GM08714 (cell line): Measurements from ENCODE around the gene ELK1.
"Not testable (repeated sequence)": the region's sequence is repeated elsewhere in the genome, so short reads cannot be mapped to it uniquely, and the experiment has no call there.

Experiments
- H3K4me3 ChIP-seq: fragments of 200-500 bp; sonication (Bioruptor generic); 2 replicates; pipeline ENCODE4 v1.5.1; 2014; ENCODE audit warnings: mild to moderate bottlenecking, low read length, inconsistent platforms
- ZNF274 ChIP-seq: IDR thresholded peaks from 2 replicates; pipeline ENCODE4 v1.6.1; 2012; ENCODE audit warnings: mild to moderate bottlenecking, low read depth, low read length

Gene ELK1, protein sequence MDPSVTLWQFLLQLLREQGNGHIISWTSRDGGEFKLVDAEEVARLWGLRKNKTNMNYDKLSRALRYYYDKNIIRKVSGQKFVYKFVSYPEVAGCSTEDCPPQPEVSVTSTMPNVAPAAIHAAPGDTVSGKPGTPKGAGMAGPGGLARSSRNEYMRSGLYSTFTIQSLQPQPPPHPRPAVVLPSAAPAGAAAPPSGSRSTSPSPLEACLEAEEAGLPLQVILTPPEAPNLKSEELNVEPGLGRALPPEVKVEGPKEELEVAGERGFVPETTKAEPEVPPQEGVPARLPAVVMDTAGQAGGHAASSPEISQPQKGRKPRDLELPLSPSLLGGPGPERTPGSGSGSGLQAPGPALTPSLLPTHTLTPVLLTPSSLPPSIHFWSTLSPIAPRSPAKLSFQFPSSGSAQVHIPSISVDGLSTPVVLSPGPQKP

DNA sequence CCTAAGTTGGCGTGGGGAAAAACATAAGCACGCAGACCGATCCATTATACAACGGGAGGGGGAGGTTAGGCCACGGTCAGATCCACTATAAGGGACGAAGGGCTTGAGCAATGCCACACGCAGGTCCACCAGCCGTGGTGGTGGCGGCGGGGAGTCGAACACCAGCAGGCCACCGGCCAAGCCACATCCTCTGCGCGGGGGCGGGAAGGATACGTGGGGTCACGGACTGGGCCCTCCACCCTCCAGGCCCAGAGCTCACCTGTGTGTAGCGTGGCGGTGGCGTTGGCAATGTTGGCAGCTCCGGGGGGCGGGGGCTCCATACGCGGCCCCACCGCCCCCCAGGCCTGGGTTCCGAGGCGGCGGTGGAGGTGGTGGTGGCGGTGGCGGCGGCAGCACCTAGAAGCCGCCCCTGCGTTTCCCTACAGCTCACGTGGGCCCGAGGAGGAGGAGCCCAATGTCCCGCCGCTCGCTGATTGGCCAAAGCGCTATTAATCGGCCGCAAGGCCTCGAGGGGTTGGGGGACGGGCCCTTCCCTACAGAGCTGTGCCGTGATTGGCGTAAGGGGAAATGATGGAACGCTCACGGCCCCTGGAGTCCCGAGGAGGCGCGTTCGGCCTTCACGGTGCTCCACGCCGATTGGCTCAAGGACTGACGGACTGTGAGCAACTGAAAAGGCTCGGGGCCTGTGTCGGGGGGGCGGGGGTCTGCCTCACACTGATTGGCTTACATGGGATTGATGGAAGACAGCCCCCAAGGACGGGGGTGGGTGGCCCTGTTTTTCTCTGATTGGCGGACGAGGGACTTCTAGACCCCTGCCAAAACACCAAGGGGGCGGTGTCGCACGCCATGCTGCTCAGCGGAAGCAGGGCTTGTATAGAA lies at the start of gene ELK1:
TSS of gene ELK1 (minus strand) at position 400 of the 879 bp plus-strand sequence. CDS start 9,122 bp downstream, outside the sequence.
- no peak for TF ChIP-seq ZNF274
- peak within 1 kb of the TSS; percentile 80 for H3K4me3 ChIP-seq

DNA sequence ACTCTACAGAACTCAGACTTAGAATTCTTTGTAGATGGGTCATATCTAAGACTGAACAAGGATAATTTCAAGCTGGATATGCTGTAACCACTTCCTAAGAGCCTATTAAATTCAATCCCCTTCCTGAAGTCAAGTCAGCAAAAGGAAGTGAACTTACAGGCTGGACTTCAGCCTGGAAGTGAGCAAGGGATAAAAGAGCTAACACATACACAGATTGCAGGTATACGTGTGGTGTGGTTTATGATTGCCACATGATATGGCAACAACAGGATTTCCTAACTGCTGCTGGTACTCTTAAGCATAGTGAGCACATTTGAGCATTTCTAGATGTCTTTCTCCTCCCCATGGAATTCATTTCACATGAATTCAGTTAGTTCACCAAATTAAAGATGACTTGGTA lies 46.8 kb upstream of the ELK1 start:
- no peak for TF ChIP-seq ZNF274
- no peak overlapping the region for H3K4me3 ChIP-seq

GRCh38 chrX:47690175-47690574 lies 39.8 kb upstream of the ELK1 start:
- TF ChIP-seq ZNF274: no peak
- no peak overlapping the region for H3K4me3 ChIP-seq

GRCh38 chrX:47687263-47687662 lies 36.9 kb upstream of the ELK1 start:
- no peak overlapping the region for H3K4me3 ChIP-seq
- TF ChIP-seq ZNF274: no peak

- no peak overlapping the region for H3K4me3 ChIP-seq
- no peak for TF ChIP-seq ZNF274
Measured at GRCh38 chrX:47683829-47684205, 33.5 kb upstream of the ELK1 start.

DNA sequence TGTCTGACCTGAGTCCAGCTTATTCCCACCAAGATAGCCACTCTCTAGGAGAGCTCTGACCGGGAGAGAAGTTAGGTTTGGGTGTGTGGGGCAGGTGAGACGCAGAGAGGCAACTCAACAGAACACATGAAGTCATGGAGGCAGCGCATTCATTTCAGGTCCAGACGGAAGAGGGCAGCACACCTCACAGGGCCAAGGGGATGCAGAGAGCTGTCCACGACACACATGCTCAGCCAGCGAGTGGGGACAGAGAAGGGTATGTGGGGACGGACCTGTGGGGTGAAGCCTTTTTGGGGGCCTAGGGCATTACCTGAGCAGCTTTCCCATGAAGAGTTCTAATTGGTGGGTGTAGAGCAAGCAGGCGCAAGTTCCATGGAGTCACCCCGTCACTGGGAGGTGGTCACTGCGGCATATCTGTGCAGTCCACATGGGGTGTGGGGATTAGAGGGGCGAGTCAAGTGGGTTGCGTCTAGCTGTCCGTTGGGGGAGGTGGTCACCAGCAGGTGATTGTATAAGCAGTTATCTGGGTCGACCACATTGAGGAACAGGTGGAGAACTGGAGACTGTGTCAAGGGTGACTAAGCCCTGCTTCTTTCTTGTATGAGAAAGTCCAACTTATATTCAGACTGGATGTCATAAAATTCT lies 32.9 kb upstream of the ELK1 start:
- no peak for TF ChIP-seq ZNF274
- no peak overlapping the region for H3K4me3 ChIP-seq

DNA sequence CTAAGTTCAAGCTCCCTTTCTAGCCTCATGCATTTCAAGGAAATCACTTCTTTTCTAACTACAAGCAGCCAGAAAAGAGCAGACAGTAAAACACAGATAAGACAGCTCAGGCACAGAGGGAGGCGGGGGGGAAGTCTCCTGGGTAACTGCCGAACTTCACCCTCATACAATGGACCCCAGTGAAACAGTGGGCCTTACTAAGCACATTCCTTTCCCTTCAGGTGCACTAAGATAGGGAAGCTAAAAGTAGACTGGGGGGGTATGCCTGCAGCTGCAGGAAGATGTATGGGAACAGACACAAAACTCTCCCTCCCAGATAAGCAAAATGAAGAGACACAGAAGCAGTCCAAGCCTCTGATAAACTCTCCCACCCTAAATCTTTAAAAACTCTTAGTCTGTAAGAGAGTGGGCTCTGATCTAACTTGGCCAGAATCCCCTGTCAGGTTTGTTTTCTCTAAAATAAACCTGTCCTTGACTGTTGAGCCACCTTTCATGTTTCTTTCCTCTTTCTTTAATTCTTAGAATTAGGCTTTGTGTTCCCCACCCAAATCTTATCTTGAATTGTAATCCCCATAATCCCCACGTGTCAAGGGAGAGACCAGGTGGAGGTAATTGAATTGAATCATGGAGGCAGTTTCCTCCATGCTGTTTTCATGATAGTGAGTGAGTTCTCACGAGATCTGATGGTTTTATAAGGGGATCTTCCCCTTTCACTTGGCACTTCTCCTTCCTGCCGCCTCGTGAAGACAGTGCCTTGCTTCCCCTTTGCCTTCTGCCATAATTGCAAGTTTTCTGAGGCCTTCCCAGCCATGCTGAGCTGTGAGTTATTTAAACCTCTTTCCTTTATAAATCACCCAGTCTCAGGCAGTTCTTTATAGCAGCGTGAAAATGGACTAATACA lies 25.8 kb upstream of the ELK1 start:
- H3K4me3 ChIP-seq: not testable (repeated sequence)

- no peak overlapping the region for H3K4me3 ChIP-seq
- TF ChIP-seq ZNF274: no peak
Measured at GRCh38 chrX:47674776-47675175, 24.4 kb upstream of the ELK1 start.

DNA sequence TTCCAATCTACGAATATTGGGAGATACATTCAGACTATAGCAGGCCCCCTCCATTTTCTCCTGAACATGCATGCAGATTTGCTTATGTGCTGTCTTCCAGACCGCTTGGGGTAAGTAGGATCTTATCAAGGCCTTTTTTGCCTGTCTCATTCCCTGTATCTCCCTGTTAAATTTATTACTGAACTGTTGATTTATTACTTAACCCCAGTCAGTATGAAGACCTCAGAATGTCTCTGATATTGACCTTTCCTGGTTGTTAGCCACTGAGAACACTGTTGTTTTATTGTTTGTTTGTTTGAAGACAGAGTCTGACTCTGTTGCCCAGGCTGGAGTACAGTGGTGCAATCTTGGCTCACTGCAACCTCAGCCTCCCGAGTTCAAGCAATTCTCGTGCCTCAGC lies 15.4 kb upstream of the ELK1 start:
- not testable (repeated sequence) for H3K4me3 ChIP-seq

DNA sequence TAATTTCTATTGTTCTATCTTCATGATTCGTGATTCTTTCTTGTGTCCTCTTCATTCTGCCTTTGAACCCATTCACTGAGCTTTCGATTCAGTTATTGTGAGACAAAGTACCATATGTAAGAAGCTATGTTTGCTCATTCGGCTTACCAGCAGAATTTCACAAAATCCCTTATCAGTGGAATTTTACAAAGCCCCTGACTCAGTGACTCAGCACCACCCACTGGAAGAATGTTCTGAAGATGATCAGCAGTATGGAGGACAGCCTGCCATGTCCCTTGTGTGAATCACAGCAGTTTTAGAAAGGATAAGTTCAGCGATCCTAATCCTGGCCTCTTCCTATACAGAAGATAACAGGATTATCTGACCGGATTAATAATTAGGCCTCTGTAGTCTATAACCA lies 14.4 kb upstream of the ELK1 start:
- TF ChIP-seq ZNF274: no peak
- no peak overlapping the region for H3K4me3 ChIP-seq

- H3K4me3 ChIP-seq: no peak overlapping the region
- TF ChIP-seq ZNF274: no peak
Measured at GRCh38 chrX:47662144-47662657, 11.8 kb upstream of the ELK1 start.

GRCh38 chrX:47661539-47661938 lies 11.2 kb upstream of the ELK1 start:
- no peak overlapping the region for H3K4me3 ChIP-seq
- TF ChIP-seq ZNF274: no peak

- no peak for TF ChIP-seq ZNF274
Measured at GRCh38 chrX:47659421-47659726, 9.0 kb upstream of the ELK1 start.

More at GRCh38 chrX:47659421-47659726, 9.0 kb upstream of the ELK1 start:
- H3K4me3 ChIP-seq: peak overlapping the region; percentile 47; the same call in 1 of the 2 replicates
